ENCODE results near the gene FZD7. TPM values are rescaled to one million over a fixed set of nuclear protein-coding genes. Genes with fewer than 3 reads are reported as not detected.

Gene FZD7
- total RNA-seq, 6 experiments from 2014 or later, result 0.48 to 1.4 (median 0.65) TPM

- DNase-seq, result no peak
- Histone ChIP-seq H3K27ac (no peak overlapping the region), H3K4me3 (no peak overlapping the region), H3K36me3 (no peaks in the 10 kb centered on the region), H3K4me1 (no peaks in the 10 kb centered on the region), H3K9me3 (no peaks in the 10 kb centered on the region), H3K27me3 (no peaks in the 10 kb centered on the region)
- TF ChIP-seq POLR2A (IDR thresholded peaks at IDR 0.05), result no peak
- TF ChIP-seq, protein P1, sequence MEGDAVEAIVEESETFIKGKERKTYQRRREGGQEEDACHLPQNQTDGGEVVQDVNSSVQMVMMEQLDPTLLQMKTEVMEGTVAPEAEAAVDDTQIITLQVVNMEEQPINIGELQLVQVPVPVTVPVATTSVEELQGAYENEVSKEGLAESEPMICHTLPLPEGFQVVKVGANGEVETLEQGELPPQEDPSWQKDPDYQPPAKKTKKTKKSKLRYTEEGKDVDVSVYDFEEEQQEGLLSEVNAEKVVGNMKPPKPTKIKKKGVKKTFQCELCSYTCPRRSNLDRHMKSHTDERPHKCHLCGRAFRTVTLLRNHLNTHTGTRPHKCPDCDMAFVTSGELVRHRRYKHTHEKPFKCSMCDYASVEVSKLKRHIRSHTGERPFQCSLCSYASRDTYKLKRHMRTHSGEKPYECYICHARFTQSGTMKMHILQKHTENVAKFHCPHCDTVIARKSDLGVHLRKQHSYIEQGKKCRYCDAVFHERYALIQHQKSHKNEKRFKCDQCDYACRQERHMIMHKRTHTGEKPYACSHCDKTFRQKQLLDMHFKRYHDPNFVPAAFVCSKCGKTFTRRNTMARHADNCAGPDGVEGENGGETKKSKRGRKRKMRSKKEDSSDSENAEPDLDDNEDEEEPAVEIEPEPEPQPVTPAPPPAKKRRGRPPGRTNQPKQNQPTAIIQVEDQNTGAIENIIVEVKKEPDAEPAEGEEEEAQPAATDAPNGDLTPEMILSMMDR (IDR thresholded peaks at IDR 0.05), result no peak
- intact Hi-C loops (cut with DNase I), result no loop called here
- 79% methylated on average over 2 of the region's 2 CpGs for WGBS (ENCODE audit: insufficient coverage, low coverage, low lambda C conversion rate, missing lambda C conversion rate)
- no peak for ATAC-seq
Observed at GRCh38 chr2:202074324-202074723, 40.7 kb downstream of the FZD7 start.

DNA sequence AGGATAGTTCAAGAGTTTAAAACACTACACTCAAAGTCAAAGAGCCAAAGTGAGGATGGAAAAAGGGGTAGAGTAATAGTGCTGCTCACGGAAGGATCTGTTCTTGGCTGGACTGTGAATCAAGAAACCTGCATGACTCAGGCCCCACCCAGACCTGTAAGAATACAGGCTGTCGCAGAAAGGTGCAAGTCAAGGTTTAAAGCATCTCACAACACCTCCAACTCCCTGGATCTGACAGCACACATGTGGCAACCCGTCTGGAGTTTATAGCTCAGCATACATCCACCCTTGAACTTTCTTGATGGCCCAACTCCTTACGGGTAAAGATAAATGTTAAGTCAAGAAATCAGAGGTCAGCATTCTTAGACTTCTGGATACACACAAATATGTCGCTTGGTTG is 45.7 kb downstream of the FZD7 start:
- DNase-seq, result no peak
- Histone ChIP-seq H3K9me3 (no peaks in the 10 kb centered on the region), H3K4me1 (no peaks in the 10 kb centered on the region), H3K27ac (no peak overlapping the region), H3K36me3 (no peaks in the 10 kb centered on the region), H3K4me3 (no peak overlapping the region), H3K27me3 (no peaks in the 10 kb centered on the region)
- no peak for ATAC-seq
- TF ChIP-seq POLR2A (IDR thresholded peaks at IDR 0.05), result no peak
- TF ChIP-seq, protein P1 (IDR thresholded peaks at IDR 0.05), result no peak
- 76% methylated on average over 5 of the region's 5 CpGs for WGBS (ENCODE audit: insufficient coverage, low coverage, low lambda C conversion rate, missing lambda C conversion rate)
- intact Hi-C loops (cut with DNase I), result no loop called here

DNA sequence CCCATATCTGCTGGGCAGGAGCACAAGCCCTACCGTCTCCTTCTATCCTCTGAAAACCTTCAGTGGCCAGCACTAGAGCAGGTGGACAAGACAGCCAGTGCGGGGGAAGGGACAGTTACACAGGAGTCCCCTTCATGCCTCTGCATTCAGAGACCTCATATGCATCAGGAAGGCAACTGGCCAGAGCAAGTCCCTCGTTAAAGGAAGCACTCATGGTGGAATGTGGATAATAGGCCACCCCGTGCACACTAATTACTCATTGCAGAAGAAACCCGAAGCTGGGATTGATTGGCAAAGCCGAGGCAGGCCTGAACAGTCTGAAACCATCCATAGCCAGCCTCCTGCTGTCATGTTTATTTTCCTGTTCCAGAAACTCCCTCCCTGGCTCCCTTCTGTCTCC is 50.6 kb downstream of the FZD7 start:
- 41% methylated on average over 3 of the region's 6 CpGs for WGBS (ENCODE audit: insufficient coverage, low coverage, low lambda C conversion rate, missing lambda C conversion rate)
- Histone ChIP-seq H3K4me1 (no peaks in the 10 kb centered on the region), H3K36me3 (no peaks in the 10 kb centered on the region), H3K4me3 (no peak overlapping the region), H3K9me3 (no peaks in the 10 kb centered on the region), H3K27me3 (no peaks in the 10 kb centered on the region), H3K27ac (no peak overlapping the region)
- no peak for TF ChIP-seq POLR2A (IDR thresholded peaks at IDR 0.05)
- TF ChIP-seq, protein P1 (IDR thresholded peaks at IDR 0.05), result no peak
- intact Hi-C loops (cut with DNase I), result no loop called here
- DNase-seq (no peak), ATAC-seq (no peak)

Other genes starting within 250 kb of the FZD7 start
- gene CDK15, start 227.3 kb upstream of the FZD7 start, total RNA-seq, result not detected
- under 1 TPM; 0.11 to 0.56 (median 0.43) TPM for gene KIAA2012, start 39.4 kb downstream of the FZD7 start, total RNA-seq
- 10 to 100 TPM; 43.3 to 70.8 (median 55.0) TPM for gene SUMO1, start 204.7 kb downstream of the FZD7 start, total RNA-seq
- 10 to 100 TPM; 16.4 to 37.8 (median 28.4) TPM for gene NOP58, start 231.9 kb downstream of the FZD7 start, total RNA-seq

Measured in right lobe of liver (tissue), 6 donors.